HFF-Myc (cell line): ENCODE measurements around the gene EFNA2.

ENCODE experiments used
- DNase-seq: peaks from one replicate; pipeline ENCODE4 v3.0.0-alpha.2; 2011; ENCODE audit warnings: low read depth; ENCODE audit errors: extremely low read depth
- H3K4me3 ChIP-seq: replicated peaks from 2 replicates; pipeline ENCODE4 v1.5.1; 2011; ENCODE audit warnings: low read depth, mild to moderate bottlenecking, control low read depth, low read length
- TF ChIP-seq, protein P1 (sequence below): IDR thresholded peaks from 2 replicates; pipeline ENCODE4 v1.5.1; 2012; ENCODE audit warnings: mild to moderate bottlenecking, low read depth, low read length, control low read depth; ENCODE audit errors: missing control alignments

The EFNA2 gene

DNA sequence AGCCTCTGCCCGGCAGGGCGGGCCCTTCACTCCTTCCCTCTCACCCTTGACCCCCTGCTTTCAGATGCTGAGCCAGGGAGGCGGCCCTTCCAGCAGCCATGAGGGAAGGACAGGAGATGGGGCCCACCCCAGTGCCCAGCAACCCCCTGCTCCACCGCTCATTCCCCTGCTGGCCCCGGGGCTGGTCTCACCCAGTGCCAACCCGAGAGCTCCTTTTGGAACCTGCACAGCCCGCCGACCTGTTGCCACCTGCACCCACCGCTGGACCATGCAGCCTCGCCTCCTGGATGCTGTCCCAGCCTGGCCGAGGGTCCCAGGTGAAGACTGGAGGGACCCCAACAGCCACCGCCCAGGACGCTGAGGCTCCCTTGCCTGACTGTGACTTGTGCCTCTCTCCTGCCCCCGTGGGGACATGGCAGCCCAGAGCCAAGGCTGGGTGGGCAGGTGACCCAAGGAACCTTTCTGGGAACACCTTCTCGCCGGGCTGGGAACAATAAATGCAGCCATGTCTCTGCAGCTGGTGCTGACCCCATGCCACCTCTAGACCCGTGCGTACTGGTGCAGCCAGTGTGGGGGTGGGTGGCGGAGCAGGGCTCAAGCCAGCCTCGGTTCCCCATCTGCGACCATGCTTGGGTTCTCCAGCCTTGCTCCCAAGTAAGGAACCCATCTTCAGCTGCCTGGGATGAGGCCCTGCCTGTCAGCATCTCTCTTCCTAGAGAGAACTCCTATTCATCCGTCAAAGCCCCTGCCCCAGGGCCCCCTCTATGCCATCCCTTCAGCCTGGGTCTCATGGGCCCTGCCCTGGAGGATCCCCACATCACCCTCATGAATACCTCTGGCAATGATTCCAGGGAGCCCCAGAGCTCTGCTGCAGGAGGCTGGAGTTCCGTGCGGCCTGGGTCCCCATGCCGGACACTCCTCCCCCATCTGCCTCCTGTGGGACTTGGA, 6.7 kb upstream of the EFNA2 start:
- no peak overlapping the region for H3K4me3 ChIP-seq
- DNase-seq, result no peak
- TF ChIP-seq, protein P1, sequence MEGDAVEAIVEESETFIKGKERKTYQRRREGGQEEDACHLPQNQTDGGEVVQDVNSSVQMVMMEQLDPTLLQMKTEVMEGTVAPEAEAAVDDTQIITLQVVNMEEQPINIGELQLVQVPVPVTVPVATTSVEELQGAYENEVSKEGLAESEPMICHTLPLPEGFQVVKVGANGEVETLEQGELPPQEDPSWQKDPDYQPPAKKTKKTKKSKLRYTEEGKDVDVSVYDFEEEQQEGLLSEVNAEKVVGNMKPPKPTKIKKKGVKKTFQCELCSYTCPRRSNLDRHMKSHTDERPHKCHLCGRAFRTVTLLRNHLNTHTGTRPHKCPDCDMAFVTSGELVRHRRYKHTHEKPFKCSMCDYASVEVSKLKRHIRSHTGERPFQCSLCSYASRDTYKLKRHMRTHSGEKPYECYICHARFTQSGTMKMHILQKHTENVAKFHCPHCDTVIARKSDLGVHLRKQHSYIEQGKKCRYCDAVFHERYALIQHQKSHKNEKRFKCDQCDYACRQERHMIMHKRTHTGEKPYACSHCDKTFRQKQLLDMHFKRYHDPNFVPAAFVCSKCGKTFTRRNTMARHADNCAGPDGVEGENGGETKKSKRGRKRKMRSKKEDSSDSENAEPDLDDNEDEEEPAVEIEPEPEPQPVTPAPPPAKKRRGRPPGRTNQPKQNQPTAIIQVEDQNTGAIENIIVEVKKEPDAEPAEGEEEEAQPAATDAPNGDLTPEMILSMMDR, result no peak

DNA sequence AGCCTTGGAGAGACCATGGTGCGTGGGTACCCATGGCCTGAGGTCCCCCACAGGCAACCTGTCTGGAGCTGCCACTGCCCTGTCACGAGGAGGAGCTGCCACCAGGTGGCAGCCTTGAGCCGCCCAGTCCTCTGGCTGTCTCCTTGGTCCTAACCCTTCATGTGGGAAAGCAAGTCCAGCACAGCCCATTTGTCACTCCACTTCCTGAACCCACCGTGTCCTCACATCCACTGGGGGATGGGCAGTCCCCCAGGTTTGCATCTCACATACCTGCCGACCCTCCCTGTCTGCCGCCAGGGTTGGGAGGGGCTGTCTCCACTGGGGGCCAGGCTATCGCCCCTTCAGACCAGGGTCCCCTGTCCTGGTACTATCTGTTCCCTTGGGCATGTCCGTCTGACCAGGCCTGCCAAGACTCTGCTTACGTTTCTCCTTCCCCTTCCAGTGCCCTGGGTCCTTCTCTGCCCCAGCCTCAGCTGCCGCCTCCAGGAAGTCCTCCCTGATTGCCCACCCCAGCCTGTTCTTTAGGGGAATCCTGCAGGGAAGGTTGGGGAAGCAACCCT, 5.8 kb upstream of the EFNA2 start:
- TF ChIP-seq, protein P1, result peak; percentile 97
- H3K4me3 ChIP-seq, result no peak overlapping the region
- peak; percentile 57 for DNase-seq

DNA sequence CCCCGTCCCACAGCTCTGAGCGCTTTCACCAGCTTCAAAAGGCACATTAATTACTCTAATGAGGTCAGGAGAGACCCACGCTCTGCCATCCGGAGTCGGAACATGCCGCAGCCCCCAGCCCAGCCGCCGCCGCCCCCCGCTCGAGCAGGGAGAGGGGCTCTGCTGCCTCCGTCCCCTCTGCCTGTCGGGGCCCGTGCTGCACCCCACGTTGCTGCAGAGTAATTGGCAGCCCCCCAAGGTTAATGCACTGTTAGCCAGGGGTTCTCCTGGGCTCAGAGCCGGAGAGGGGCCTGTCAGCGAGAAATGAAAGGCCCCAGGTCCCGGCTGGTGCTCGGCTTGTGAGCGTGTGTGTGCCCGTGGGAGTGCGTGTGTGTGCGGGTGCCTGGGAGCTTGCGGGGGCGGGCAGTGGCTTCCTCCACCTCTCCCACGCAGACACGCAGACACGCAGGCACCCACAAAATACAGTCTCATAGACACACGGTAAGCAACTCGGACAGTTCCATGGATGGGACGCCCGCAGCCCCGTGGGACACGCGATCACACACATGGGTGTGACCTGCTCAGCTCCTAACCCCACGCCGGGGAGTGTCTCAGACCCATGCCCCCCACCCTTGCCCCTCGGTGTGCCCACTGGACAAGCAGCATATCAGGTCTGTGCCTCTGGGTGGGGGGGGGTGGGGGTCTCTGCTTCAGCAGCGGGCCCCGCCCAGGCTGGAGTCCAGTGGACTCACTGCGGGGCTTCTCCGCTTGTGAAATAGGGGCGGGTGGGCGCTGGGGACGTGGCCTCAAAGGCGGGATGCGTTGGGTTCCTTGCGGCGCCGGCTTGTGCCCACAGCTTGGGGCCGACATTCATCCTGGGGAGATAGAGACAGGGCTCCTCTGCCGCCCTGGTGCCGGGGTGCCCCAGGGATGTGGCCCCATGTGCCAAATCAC, 4.8 kb upstream of the EFNA2 start:
- TF ChIP-seq, protein P1, result no peak
- no peak overlapping the region for H3K4me3 ChIP-seq
- no peak for DNase-seq

DNA sequence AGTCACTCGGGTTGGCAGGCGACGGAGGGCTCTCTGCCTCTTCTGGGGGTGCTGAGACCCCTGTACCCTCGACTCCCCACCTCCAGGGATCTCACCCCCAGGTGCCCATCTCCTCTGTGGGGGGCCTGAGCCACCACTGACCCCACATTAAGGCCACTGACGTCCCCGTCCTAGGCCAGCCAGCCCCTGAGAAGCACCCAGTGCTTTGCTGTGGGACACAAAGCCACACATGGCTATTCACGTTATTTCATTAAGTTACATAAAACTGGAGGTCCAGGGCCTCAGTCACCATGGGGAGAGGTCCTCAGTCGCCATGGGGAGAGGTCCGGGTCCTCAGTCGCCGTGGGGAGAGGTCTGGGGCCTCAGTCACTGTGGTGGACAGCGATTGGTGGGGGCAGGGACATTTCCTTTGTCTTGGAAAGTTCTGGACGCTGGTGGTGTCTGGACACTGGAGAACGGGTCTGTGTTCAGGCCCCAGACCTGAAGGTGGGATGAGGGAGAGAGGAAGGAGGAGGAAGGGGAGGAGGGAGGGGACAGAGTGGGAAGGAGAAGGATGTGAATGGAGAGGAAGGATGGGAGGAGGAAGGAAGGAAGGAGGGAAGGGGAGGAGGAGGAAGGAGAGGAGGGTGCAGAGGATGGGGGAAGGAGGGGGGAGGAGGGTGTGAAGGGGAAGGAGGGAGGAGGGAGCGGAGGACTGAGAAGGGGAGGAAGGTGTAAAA, 3.9 kb upstream of the EFNA2 start:
- DNase-seq, result no peak
- TF ChIP-seq, protein P1, result no peak
- H3K4me3 ChIP-seq, result no peak overlapping the region

DNA sequence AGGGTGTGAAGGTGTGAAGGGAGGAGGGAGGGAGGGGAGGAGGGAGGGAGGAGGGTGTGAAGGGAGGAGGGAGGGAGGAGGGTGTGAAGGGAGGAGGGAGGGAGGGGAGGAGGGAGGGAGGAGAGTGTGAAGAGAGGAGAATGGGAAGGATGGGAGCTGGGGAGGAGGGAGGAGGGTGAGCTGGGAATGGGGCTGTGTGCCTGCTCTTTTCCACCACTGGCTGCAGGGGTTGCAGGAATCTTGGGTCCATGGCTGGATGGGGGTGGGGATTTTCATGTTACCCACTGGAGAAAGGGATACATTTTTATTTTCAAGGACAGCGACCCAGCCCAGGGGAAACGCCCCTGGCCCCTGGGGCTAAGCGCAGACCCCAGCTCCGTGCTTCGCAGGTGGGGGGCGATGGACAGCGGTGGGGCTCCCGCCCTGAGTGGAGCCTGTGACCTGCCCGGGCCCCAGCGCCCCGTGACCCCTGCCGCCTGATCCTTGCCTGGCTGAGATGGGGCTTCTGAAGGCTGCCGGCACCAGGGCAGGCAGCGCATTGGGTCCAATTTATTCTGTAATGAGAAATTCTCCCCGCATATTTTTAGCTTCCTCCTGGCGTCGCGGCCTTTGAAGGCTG, 3.0 kb upstream of the EFNA2 start:
- no peak overlapping the region for H3K4me3 ChIP-seq
- no peak for DNase-seq
- TF ChIP-seq, protein P1, result no peak
